Lower lobe of right lung (tissue), 2 donors: Measurements from ENCODE around the gene ST8SIA2. TPM values are rescaled to one million over a fixed set of nuclear protein-coding genes. Genes with fewer than 3 reads are reported as not detected.

Source experiments
- ATAC-seq, 2 donors: fragments of 200-7000 bp; cut with Tn5 transposase; one replicate each; pipeline ENCODE4 v1.9.1; 2020 to 2022; ENCODE audit warnings: mild to moderate bottlenecking in 2 of 2, moderate library complexity in 2 of 2
- DNase-seq: peaks from one replicate; pipeline ENCODE4 v3.0.0-alpha.2; 2020
- H3K27ac ChIP-seq: fragments of 200-600 bp; one replicate; pipeline ENCODE4 v1.8.0; 2022
- H3K27me3 ChIP-seq: fragments of 200-600 bp; one replicate; pipeline ENCODE4 v1.8.0; 2022; ENCODE audit warnings: low read depth
- H3K36me3 ChIP-seq: fragments of 200-600 bp; one replicate; pipeline ENCODE4 v1.8.0; 2022; ENCODE audit warnings: mild to moderate bottlenecking
- H3K4me1 ChIP-seq: fragments of 200-600 bp; one replicate; pipeline ENCODE4 v1.8.0; 2022
- H3K4me3 ChIP-seq: fragments of 200-600 bp; one replicate; pipeline ENCODE4 v1.8.0; 2022; ENCODE audit warnings: mild to moderate bottlenecking
- H3K9me3 ChIP-seq: fragments of 200-600 bp; one replicate; pipeline ENCODE4 v1.8.0; 2022
- intact Hi-C: fragments of 100-400 bp; cut with DNase I; formaldehyde crosslinking; loops from one replicate; pipeline ENCODE4 v1.11.0; 2022
- total RNA-seq: library from RNA; stranded (reverse); fragmentation: NEBNext Ultra II Directional; extraction: Animal tissue kit (Norgen Biotek cat#: 25700); gene quantifications from one replicate; pipeline ENCODE4 v1.2.1, GENCODE V29; 2021
- TF ChIP-seq, protein P1 (sequence below): fragments of 200-600 bp; IDR thresholded peaks from one replicate; pipeline ENCODE4 v1.8.0; 2022; ENCODE audit warnings: antibody characterized with exemption, mild to moderate bottlenecking
- donor health status: DM: no; HTN: yes; CAD: no; lungs with severe emphysema.

Gene ST8SIA2
- total RNA-seq, 1 donor from 2014 or later: not detected

- no peak overlapping the region for H3K4me3 ChIP-seq
- DNase-seq (no peak), ATAC-seq (no peak)
- H3K4me1 ChIP-seq: no peaks in the 10 kb centered on the region
- TF ChIP-seq, protein P1, sequence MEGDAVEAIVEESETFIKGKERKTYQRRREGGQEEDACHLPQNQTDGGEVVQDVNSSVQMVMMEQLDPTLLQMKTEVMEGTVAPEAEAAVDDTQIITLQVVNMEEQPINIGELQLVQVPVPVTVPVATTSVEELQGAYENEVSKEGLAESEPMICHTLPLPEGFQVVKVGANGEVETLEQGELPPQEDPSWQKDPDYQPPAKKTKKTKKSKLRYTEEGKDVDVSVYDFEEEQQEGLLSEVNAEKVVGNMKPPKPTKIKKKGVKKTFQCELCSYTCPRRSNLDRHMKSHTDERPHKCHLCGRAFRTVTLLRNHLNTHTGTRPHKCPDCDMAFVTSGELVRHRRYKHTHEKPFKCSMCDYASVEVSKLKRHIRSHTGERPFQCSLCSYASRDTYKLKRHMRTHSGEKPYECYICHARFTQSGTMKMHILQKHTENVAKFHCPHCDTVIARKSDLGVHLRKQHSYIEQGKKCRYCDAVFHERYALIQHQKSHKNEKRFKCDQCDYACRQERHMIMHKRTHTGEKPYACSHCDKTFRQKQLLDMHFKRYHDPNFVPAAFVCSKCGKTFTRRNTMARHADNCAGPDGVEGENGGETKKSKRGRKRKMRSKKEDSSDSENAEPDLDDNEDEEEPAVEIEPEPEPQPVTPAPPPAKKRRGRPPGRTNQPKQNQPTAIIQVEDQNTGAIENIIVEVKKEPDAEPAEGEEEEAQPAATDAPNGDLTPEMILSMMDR: no peak
- intact Hi-C loops: no loop called here
- H3K9me3 ChIP-seq: peaks cover 3% of the 10 kb centered on the region
- no peak overlapping the region for H3K27ac ChIP-seq
- H3K36me3 ChIP-seq: no peaks in the 10 kb centered on the region
- no peaks in the 10 kb centered on the region for H3K27me3 ChIP-seq
Measured at GRCh38 chr15:92376109-92376508, 17.6 kb upstream of the ST8SIA2 start.

DNA sequence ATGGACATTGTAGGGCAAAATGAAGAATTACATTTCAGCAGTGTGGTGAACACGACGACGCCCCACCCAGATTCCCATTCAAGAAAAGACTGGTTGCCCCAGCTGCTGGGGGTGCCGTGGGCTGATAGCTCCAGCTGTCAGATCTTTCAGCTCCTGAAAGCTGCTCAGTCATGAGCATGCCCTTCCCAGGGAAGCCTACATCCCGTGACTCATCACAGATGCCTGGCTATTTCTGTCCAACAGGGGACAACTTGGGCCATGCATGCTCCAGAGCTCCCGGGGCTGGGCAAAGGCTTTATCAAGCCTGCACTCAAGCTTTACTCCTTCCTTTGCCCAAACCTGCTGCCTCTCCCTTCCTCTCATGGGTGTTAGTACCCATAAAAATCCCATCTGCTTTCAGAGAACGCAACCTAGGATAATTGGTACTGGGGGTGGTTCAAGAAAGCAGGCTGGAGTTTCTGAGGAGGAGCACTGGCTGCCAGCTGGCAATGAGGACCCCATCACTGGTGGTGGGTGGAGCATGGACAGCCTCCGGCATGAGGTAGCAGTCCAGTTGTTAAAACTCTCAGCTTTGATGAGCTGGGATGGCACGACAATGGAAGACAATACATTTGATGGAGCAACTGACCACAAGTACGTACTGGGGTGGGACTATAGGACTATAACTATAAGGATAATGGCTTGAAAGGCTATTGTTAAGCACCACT, 16.4 kb upstream of the ST8SIA2 start:
- Histone ChIP-seq H3K27ac (no peak overlapping the region), H3K4me3 (no peak overlapping the region), H3K9me3 (peaks cover 3% of the 10 kb centered on the region), H3K4me1 (no peaks in the 10 kb centered on the region), H3K27me3 (no peaks in the 10 kb centered on the region), H3K36me3 (no peaks in the 10 kb centered on the region)
- ATAC-seq (no peak), DNase-seq (no peak)
- intact Hi-C loops: no loop called here
- TF ChIP-seq, protein P1: no peak

DNA sequence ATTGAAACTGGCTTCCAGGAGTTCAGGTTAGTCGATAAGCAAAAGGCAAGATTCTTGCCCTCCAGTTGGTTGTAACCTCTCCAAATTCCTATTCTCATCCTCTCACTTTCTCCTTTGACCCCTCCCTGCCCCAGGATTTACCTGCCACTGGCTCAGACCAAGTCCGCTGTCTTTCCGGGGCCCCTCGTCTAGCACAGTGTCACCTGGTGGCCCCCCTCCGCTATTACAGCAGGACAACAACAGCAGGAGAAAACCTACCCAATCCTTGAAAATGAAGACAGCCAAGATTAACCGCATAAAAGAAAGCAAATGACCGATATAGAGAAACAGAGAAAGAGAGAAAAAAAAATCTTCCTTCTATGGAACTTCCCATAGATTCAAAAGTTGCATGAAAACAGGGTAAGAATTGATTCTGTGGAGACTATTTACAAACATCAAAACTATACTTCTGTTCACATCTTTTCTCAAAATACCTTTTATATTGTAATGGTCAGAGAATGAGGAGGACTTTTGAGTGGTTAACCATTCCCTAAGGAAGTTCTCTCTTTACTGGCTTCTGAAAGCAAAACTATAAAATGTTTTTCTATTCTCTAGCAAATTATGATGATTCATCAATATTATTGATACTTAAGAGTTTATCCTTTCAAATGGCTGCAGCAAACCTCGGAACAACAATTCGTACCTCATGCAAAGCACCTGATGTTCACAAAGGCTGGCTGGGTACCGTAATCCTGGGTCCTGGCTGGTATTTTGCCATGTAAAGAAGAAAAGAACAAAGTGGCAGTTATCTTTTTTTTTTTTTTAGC, 10.0 kb upstream of the ST8SIA2 start:
- TF ChIP-seq, protein P1: peak; percentile 37
- H3K27ac ChIP-seq: no peak overlapping the region
- no peak overlapping the region for H3K4me3 ChIP-seq
- DNase-seq (no peak), ATAC-seq (no peak)
- no peaks in the 10 kb centered on the region for H3K36me3 ChIP-seq
- peaks cover 12% of the 10 kb centered on the region for H3K27me3 ChIP-seq
- no peaks in the 10 kb centered on the region for H3K4me1 ChIP-seq
- H3K9me3 ChIP-seq: peaks cover 3% of the 10 kb centered on the region
- intact Hi-C loops: no loop called here

- ATAC-seq (no peak), DNase-seq (no peak)
- no peaks in the 10 kb centered on the region for H3K36me3 ChIP-seq
- H3K27me3 ChIP-seq: peaks cover 12% of the 10 kb centered on the region
- H3K4me3 ChIP-seq: no peak overlapping the region
- TF ChIP-seq, protein P1: no peak
- intact Hi-C loops: no loop called here
- H3K27ac ChIP-seq: no peak overlapping the region
- no peaks in the 10 kb centered on the region for H3K9me3 ChIP-seq
- no peaks in the 10 kb centered on the region for H3K4me1 ChIP-seq
Measured at GRCh38 chr15:92384381-92384780, 9.3 kb upstream of the ST8SIA2 start.

DNA sequence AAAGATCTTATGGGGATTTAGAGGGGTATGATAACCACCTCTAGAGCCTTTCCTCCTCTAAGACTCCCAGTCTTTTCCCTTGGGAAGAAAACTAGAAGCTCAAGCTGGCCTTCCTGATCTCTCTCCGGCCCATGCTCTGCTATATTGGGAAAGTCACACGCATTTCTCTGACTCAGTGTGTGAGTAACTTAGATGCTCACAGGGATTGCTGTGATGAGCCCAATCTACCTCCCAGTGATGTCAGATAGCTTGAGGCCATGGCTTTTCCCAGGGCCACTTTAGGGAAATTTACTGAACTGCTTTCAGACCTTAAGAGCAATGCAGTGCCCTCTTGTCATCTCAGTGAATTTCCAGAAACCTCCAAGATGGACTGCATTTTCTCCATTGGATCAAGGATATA, 8.6 kb upstream of the ST8SIA2 start:
- DNase-seq (no peak), ATAC-seq (no peak)
- TF ChIP-seq, protein P1: no peak
- H3K36me3 ChIP-seq: no peaks in the 10 kb centered on the region
- no peak overlapping the region for H3K27ac ChIP-seq
- no peaks in the 10 kb centered on the region for H3K9me3 ChIP-seq
- intact Hi-C loops: no loop called here
- H3K4me3 ChIP-seq: no peak overlapping the region
- peaks cover 16% of the 10 kb centered on the region for H3K27me3 ChIP-seq
- no peaks in the 10 kb centered on the region for H3K4me1 ChIP-seq
